AG08396 (cell line): ENCODE data around the gene ZNF277.
"Not testable (repeated sequence)": the region's sequence is repeated elsewhere in the genome, so short reads cannot be mapped to it uniquely, and the experiment has no call there.

Source experiments
- DNase-seq: peaks from one replicate; pipeline ENCODE4 v3.0.0; 2012; ENCODE audit warnings: low spot score, mixed read lengths

Gene ZNF277

GRCh38 chr7:112211348-112211907 is 4.9 kb downstream of the ZNF277 start:
- no peak for DNase-seq

GRCh38 chr7:112212571-112212970 is 6.1 kb downstream of the ZNF277 start:
- DNase-seq, result no peak

DNA sequence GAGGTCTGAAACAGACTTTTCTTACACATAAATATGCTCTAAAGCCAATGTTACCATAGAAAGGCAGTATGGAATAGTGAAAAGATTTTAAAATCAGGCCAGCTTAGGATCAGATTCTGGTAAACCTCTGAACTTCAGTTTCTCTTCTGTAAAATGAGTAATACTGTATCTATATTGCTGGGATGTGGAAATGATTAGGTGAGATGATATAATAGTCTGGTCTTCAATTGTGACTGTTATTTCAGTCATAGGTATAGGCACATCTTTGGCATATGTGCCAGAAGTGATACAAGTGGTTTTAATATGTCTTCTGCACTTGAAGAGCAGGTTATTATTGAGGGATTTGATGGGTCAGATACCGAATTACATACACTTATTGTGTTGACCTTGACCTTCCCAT is 7.2 kb downstream of the ZNF277 start:
- DNase-seq, result no peak

DNA sequence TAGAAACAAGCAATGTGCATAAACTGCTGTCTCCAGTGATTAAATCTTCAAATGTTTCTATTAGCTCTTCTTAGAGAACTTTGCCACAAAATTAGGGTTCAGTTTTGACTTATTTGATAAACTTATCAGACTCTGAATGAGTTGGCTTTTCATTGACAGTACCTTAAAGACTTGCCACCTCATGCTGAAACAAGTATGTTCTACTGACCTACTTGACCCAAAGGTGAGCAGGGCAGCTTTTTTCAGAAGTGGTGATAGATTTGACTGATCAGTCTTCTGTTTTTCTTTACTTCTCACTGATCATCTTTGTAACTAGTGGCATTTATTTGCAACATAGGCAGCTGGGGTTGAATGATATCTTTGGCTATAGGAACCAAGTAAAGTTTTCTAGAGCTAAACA is 7.8 kb downstream of the ZNF277 start:
- DNase-seq, result no peak

DNA sequence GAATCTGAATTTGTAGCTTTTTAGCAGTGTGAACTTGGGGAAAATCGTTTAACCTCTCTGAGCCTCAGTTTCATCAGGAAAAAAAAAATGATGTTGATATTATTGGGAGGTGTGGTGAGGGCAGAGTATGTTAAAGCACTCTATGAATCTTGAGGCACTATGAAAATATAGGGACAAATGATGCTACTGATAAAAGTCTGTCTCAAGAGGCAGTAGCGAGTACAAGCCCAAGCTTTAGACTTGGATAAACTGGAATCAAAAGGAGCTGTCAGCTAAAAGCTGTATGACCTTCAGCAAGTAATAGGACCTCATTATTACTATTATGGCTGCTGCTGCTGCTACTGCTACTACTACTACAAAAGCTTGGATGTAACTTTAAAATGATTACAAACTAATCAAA is 8.4 kb downstream of the ZNF277 start:
- DNase-seq, result no peak

- DNase-seq, result no peak
Observed at GRCh38 chr7:112215787-112216186, 9.3 kb downstream of the ZNF277 start.

DNA sequence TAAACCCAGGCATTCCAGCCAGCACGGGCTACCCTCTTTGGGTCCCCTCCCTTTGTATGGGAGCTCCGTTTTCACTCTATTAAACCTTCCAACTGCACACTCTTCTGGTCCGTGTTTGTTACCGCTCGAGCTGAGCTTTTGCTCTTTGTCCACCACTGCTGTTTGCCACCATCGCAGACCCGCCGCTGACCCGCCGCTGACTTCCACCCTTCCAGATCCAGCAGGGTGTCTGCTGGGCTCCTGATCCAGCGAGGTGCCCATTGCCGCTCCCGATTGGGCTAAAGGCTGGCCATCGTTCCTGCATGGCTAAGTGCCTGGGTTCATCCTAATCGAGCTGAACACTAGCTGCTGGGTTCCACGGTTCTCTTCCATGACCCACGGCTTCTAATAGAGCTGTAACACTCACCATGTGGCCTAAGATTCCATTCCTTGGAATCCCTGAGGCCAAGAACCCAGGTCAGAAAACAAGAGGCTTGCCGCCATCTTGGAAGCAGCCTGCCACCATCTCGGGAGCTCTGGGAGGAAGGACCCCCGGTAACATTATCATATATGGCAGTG is 14.5 kb downstream of the ZNF277 start:
- DNase-seq, result no peak

DNA sequence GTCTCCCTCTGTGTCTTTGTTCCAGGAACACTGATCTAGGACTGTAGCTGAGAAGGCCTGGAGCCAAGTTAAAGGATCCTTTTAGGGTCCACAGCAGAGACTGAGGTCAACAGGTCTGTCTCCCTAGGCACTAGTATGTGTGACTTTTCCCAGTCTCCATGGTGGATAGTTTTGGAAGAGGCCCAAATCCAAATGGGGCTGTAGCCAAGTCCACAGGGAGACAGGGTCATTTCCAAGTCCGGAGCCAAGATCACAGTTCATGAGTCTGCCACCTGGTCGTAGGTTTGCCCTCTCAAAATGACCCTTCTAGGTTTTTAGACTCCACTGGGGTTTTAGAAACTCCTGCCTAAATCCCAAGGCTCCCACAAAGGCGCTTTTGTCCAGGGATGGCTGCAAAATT is 16.8 kb downstream of the ZNF277 start:
- DNase-seq, result no peak

- no peak for DNase-seq
Observed at GRCh38 chr7:112224186-112224585, 17.7 kb downstream of the ZNF277 start.

DNA sequence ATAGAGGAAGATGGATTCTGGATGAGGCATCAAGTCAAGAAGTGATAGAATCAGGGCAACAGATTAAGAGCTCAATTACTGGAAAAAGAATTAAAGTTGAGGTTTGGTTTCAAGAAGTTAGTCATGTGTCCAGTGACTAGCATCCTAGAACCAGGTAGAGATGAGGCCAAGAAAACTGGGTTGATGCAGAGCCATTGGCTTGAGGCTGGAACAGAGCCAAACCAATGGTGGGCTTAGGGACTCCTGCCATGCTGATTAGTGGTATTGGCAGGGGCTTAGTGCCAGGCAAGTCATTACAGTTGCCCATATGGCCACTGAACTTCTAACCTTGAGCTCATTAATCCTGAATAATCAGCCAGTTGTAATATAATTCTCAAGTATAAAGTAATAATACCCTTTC is 18.5 kb downstream of the ZNF277 start:
- no peak for DNase-seq

DNA sequence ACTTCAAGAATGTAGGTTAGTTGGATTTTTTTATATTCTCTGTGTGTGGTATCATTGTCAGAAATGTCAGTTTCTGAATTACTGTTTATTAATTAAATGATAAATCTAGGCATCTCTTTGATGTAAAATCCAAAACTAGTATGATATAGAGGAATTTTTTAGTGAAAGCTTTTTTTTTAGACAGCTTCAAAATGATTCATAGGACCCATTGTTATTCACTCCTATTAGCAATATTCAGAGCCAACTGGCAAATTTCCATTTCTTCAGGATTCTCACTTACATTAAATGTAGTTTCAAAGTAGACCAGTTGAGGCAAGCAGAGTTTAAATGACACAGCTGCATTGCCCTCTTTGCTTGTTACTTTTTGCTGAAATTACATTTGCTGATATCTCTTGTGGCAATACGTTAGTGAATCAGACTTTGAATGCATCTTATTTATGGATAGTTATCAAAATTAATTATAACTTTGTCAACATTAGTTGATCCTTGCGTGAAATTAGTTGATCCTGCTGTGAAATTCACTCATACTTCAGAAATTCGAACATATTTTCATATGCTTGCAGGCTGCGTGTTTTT is 20.3 kb downstream of the ZNF277 start:
- no peak for DNase-seq

- DNase-seq, result no peak
Observed at GRCh38 chr7:112228632-112229031, 22.1 kb downstream of the ZNF277 start.

DNA sequence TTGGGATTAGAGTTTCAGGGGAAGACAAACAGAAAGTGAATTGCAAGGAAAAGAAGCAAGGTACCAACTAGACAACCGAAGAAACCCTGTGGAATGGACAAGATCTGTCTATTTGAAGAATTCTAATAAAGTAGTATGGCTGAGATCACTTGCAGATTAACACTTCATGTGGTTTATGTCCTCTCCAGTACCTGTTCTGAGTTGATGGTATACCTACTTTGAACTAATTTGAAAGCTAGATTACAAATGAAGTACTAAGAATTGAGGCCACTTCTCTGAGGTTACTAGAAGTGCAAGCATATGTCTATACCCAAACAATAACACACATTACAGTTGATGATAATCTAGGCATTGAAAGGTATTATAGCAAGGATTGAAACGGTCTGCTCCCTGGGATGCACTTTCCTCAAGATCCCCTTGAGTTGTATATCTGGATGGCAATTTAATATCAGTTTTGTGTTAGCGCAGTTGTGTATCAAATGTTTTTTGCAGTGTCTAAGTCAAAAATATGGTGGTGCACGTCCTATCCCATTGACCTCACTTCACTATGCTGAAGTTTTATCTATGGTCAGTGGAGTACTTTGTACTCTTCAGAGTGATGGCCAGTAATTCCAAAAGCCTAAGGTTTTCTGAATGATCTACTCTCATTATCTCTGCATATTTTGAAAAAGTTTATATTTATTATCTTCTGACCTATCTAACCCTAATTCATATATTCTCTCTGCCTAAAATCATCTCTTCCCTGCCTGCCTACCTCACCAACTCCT is 25.9 kb downstream of the ZNF277 start:
- no peak for DNase-seq

DNA sequence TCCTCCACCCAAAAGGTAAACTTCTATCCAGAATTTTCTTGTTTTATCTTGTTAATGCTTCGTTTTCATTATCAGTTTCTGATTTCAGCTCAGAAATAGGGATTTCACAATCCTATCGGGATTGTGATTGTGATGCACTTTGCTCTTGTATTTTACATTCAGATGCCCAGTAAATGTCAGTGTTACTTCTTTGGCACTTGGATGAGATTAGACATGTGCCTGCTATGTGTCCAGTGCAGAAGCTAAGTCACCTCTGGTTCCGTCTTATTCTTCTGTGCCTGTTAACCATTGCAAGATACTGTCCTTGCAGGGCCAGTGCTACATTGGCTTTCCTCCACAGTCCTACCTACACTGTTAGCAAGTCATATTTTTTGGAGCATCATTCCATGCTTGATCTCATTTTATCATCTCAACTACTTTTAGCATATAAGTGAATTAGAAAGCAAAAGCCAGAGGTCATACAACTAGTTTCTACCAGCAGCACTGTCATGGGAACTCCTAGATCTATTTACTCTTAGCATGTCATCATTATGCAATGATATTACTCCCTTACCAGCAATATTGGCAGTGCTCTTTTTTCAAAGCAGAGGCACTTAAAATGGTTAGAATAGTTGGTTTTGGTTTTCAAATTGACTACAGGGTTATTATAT is 26.7 kb downstream of the ZNF277 start:
- DNase-seq, result no peak

DNA sequence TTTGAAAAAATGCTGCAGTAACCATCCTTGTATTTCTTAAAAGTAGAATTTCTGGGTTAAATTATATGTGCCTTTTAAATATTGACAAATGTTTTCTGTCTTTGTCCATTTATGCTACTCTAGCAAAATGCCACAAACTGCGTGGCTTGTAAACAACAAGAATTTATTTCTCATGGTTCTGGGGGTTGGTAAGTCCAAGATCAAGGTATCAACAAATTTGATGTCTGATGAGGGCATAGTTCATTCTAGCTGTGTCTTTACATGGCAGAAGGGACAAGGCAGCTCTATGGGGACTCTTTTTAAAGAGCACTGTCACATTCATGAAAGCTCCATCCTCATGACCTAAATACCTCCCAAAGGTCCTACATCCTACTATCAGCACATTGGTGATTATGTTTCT is 27.7 kb downstream of the ZNF277 start:
- DNase-seq, result no peak

DNA sequence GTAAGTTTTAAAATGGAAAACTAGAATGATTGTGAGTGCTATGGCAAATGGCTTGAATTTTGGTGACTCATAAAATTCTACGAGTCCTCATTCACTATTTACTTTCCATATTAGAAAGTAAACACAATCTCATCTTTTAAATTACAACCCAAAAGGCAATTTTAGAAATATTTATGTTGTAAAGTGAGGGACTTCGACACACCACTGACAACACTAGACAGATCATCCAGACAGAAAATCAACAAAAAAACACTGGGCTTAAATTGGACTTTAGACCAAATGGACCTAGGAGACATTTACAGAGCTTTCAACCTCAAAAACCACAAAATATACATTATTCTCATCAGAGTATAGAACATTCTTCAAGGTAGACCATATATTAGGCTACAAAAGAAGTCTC is 30.1 kb downstream of the ZNF277 start:
- no peak for DNase-seq

DNA sequence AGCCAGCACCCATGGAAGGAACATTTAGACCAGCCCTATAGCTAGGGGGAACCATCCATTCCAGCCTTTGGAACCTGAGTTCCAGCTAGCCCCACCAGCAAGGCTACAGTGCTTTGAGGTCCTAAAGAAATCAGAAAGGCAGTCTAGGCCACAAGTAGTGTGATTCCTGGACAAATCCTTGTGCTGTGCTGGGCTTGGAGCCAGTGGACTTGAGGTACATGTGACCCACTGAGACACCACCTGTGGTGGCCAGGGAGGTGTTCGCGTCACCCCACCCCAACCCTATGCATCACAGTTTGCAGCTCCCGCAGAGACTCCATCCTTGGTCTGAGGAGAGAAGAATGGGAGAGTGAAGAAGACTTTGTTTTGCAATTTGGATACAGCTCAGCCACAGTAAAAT is 31.8 kb downstream of the ZNF277 start:
- no peak for DNase-seq

GRCh38 chr7:112238852-112239610 is 32.5 kb downstream of the ZNF277 start:
- DNase-seq, result no peak

GRCh38 chr7:112248598-112248997 is 42.1 kb downstream of the ZNF277 start:
- no peak for DNase-seq

DNA sequence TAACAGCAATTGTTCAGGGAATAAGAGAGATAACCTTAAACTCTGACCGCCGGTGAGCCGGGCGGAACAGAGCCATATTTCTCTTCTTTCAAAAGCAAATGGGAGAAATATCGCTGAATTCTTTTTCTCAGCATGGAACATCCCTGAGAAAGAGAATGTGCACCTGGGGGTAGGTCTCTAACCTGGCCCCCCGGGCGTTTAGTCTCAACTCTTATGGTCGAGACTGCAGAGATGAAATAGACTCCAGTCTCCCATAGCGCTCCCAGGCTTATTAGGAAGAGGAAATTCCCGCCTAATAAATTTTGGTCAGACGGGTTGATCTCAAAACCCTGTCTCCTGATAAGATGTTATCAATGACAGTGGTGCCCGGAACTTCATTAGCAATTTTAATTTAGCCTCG is 43.5 kb downstream of the ZNF277 start:
- DNase-seq, result not testable (repeated sequence)

DNA sequence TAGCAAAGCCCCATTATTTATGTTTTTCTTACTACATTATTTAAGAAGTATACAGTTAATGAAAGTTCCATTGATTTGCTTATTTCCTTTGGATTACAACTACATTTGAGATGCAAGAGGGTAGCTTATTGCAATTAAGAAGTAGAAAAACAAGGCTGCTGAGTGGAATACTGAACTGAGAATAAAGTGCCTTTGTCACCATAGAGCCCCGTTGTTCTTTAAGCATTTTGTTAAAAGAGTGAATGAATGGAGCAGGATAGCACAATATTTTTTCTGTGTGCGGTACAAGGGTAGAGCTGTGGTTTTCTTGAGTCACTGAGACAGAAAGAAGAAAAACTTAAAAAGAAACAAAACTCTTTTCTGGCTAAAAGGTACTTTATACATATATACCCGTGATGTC is 45.6 kb downstream of the ZNF277 start:
- DNase-seq, result no peak

DNA sequence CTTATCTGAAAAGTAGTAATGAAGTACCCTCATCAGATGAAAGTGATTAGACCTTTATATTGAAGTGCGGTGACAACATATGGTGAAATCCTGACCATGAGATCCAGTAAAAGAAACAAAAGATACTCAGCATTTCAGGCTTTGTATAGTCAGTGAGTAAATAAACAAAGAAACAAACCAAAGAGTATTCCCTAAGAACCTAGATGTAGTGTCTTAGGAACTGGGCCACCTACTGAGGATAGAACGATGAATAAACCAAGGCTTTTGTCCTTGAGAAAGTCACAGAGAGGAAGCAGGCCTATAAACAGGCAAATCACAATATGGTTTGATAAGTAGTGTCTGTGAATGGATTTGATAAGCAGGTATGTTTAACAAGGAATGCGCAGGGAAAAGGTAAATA is 46.2 kb downstream of the ZNF277 start:
- DNase-seq, result no peak
